ENCODE results near the gene PHC2.

DNA sequence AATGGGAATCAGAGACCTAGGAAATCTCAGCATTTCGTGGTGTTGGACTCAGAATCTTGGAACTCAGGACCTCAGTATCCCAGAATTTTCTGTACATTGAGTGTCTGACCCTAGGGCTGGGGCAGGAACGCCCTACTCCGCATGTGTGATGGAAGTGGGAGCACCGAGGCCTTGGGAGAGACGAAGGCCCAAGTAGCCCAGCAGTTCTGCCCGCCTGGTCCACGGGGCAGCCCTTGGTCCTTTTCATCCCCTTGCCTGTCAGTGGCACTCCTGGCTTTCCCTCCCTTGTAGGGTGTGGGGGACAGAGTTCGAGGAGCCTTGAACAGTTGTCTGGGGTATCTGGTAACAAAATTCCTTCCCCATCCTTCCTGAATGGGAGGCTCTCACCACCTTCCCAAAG, 120.2 kb downstream of the PHC2 start:
- TF ChIP-seq, protein P1, sequence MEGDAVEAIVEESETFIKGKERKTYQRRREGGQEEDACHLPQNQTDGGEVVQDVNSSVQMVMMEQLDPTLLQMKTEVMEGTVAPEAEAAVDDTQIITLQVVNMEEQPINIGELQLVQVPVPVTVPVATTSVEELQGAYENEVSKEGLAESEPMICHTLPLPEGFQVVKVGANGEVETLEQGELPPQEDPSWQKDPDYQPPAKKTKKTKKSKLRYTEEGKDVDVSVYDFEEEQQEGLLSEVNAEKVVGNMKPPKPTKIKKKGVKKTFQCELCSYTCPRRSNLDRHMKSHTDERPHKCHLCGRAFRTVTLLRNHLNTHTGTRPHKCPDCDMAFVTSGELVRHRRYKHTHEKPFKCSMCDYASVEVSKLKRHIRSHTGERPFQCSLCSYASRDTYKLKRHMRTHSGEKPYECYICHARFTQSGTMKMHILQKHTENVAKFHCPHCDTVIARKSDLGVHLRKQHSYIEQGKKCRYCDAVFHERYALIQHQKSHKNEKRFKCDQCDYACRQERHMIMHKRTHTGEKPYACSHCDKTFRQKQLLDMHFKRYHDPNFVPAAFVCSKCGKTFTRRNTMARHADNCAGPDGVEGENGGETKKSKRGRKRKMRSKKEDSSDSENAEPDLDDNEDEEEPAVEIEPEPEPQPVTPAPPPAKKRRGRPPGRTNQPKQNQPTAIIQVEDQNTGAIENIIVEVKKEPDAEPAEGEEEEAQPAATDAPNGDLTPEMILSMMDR (IDR thresholded peaks at IDR 0.05), result no peak
- no peak for TF ChIP-seq ZFX (IDR thresholded peaks at IDR 0.05; ENCODE audit: borderline replicate concordance)

All from 22Rv1 (cell line).